Measurements from ENCODE around the gene WWOX. TPM values are rescaled to one million over a fixed set of nuclear protein-coding genes. Genes with fewer than 3 reads are reported as not detected.

Gene WWOX
- total and polyA plus RNA-seq, 2 of the 4 experiments (the other 2 are of a cell fraction): 2.7 to 5.4 TPM

GRCh38 chr16:78465730-78466129 lies 366.3 kb downstream of the WWOX start:
- DNase-seq (no peak), ATAC-seq (ENCODE audit: low read depth) (no peak)
- Histone ChIP-seq H3K36me3 (ENCODE audit: control insufficient read depth, insufficient read depth, low read length) (no peaks in the 10 kb centered on the region), H3K79me1 (ENCODE audit: low read depth in 1 of 2, low read length in 2 of 2) (no peaks in the 10 kb centered on the region), H4K20me1 (ENCODE audit: insufficient read depth, low read length) (no peaks in the 10 kb centered on the region), H3K14ac (replicated peaks; ENCODE audit: low read depth, low read length) (no peak overlapping the region), H3K4me3 (ENCODE audit: insufficient read depth, low read depth, low read length) (no peak overlapping the region), H2BK5ac (ENCODE audit: low read depth, low read length, poor library complexity, severe bottlenecking) (no peak overlapping the region), H4K5ac (ENCODE audit: low read depth, low read length) (no peak overlapping the region), H3K4ac (ENCODE audit: low read depth, low read length) (no peak overlapping the region), H2BK15ac (ENCODE audit: low read depth, low read length) (no peak overlapping the region), H3K9ac (ENCODE audit: low read depth, low read length) (no peak overlapping the region), H2AFZ (replicated peaks; ENCODE audit: low read length, poor library complexity) (no peak overlapping the region), H3K18ac (ENCODE audit: low read depth, low read length) (no peak overlapping the region), H2AK5ac (ENCODE audit: low read depth, low read length) (no peak overlapping the region), H3K23ac (ENCODE audit: low read depth, low read length) (no peak overlapping the region), H3K9me3 (ENCODE audit: control insufficient read depth, insufficient read depth, low read length) (peaks cover 15% of the 10 kb centered on the region), H3K9me1 (ENCODE audit: insufficient read depth, low read length) (no peaks in the 10 kb centered on the region), H3K4me1 (ENCODE audit: control insufficient read depth, insufficient read depth, low read length) (no peaks in the 10 kb centered on the region), H4K8ac (ENCODE audit: low read depth in 2 of 2, low read length in 2 of 2) (no peak overlapping the region), H2BK120ac (ENCODE audit: low read depth, low read length) (no peak overlapping the region), H4K91ac (ENCODE audit: insufficient read depth, low read depth, low read length) (no peak overlapping the region), H3K27ac (ENCODE audit: insufficient read depth, low read length) (no peak overlapping the region), H3K56ac (ENCODE audit: extremely low read depth, insufficient read depth, low read length) (no peak overlapping the region), H2BK20ac (ENCODE audit: low read depth, low read length) (no peak overlapping the region), H3K4me2 (ENCODE audit: low read depth, low read length) (no peak overlapping the region), H3K27me3 (ENCODE audit: control insufficient read depth, insufficient read depth, low read length) (no peaks in the 10 kb centered on the region), H2AK9ac (replicated peaks; ENCODE audit: low read depth, low read length, poor library complexity) (no peak overlapping the region)
- CTCF ChIA-PET: no interaction called here
- no TSS peak for BruUV-seq (replicated peaks)
- POLR2A ChIA-PET (ENCODE audit: unreplicated experiment): no interaction called here
- in situ Hi-C loops (cut with MboI; ENCODE audit: low sequenced_read_pairs) (no loop called here), dilution Hi-C loops (cut with HindIII; ENCODE audit: low sequenced_read_pairs, unreplicated experiment) (no loop called here), intact Hi-C loops (cut with micrococcal nuclease) (no loop called here)
- no peak for TF ChIP-seq POLR2A (IDR thresholded peaks at IDR 0.05; ENCODE audit: low read depth, low read length)
- peak; percentile 64 for TF ChIP-seq MAFK (IDR thresholded peaks at IDR 0.05; ENCODE audit: low read depth, low read length)
- no peak for TF ChIP-seq CEBPB (IDR thresholded peaks at IDR 0.05; ENCODE audit: low read depth, low read length)
- TF ChIP-seq USF2 (IDR thresholded peaks at IDR 0.05; ENCODE audit: low read depth, low read length): no peak
- TF ChIP-seq NFE2L2 (IDR thresholded peaks at IDR 0.05; ENCODE audit: low read depth, low read length): no peak
- no peak for TF ChIP-seq FOS (IDR thresholded peaks at IDR 0.05; ENCODE audit: low read depth, low read length)
- TF ChIP-seq RFX5 (IDR thresholded peaks at IDR 0.05; ENCODE audit: low read depth, low read length): no peak
- no CpG with 5 or more reads among the region's 6 CpGs for WGBS, 2 experiments (ENCODE audit: extremely low coverage in 2 of 2, insufficient read length in 1 of 2)
